ENCODE results near the gene RASGRF2. TPM values are rescaled to one million over a fixed set of nuclear protein-coding genes. Genes with fewer than 3 reads are reported as not detected.

The RASGRF2 gene
- total RNA-seq, 2 donors from 2014 or later: 6.9 to 13.9 TPM

DNA sequence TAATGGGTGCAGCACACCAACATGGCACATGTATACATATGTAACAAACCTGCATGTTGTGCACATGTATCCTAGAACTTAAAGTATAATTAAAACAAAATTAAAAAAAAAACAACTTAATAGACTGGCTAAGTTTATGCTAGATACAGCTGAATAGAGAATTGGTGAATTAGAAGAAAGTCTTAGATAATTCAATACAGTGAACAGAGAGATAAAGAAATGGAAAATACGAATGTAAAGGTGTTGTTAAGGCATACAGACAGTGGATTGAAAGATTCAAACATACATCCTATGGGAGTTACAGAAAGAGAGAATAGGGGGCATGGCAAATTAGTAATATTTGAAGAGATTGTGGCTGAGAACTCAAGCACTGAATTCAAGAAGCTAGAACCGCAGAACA, 75.4 kb downstream of the RASGRF2 start:
- Histone ChIP-seq H3K9me3 (no peaks in the 10 kb centered on the region), H3K27ac (no peak overlapping the region), H3K27me3 (replicated peaks; ENCODE audit: insufficient read depth) (no peaks in the 10 kb centered on the region), H3K4me1 (ENCODE audit: control insufficient read depth in 1 of 2, low read depth in 2 of 2) (no peaks in the 10 kb centered on the region), H3K4me3 (no peak overlapping the region), H3K36me3 (no peaks in the 10 kb centered on the region)
- DNase-seq (ENCODE audit: low spot score) (no peak), ATAC-seq (ENCODE audit: insufficient number of reproducible peaks, low FRiP score, low read depth) (no peak)
- TF ChIP-seq, protein P1, sequence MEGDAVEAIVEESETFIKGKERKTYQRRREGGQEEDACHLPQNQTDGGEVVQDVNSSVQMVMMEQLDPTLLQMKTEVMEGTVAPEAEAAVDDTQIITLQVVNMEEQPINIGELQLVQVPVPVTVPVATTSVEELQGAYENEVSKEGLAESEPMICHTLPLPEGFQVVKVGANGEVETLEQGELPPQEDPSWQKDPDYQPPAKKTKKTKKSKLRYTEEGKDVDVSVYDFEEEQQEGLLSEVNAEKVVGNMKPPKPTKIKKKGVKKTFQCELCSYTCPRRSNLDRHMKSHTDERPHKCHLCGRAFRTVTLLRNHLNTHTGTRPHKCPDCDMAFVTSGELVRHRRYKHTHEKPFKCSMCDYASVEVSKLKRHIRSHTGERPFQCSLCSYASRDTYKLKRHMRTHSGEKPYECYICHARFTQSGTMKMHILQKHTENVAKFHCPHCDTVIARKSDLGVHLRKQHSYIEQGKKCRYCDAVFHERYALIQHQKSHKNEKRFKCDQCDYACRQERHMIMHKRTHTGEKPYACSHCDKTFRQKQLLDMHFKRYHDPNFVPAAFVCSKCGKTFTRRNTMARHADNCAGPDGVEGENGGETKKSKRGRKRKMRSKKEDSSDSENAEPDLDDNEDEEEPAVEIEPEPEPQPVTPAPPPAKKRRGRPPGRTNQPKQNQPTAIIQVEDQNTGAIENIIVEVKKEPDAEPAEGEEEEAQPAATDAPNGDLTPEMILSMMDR (IDR thresholded peaks at IDR 0.05): no peak

- no peak for DNase-seq (ENCODE audit: low spot score)
- Histone ChIP-seq H3K9me3 (no peaks in the 10 kb centered on the region), H3K4me1 (ENCODE audit: control insufficient read depth in 1 of 2, low read depth in 2 of 2) (no peaks in the 10 kb centered on the region), H3K36me3 (no peaks in the 10 kb centered on the region), H3K27me3 (replicated peaks; ENCODE audit: insufficient read depth) (no peaks in the 10 kb centered on the region), H3K4me3 (no peak overlapping the region), H3K27ac (no peak overlapping the region)
- ATAC-seq (ENCODE audit: insufficient number of reproducible peaks, low FRiP score, low read depth): no peak
- TF ChIP-seq, protein P1 (IDR thresholded peaks at IDR 0.05): no peak
Observed at GRCh38 chr5:81038495-81038894, 78.3 kb downstream of the RASGRF2 start.

- Histone ChIP-seq H3K9me3 (no peaks in the 10 kb centered on the region), H3K36me3 (no peaks in the 10 kb centered on the region), H3K4me3 (no peak overlapping the region), H3K27me3 (replicated peaks; ENCODE audit: insufficient read depth) (no peaks in the 10 kb centered on the region), H3K27ac (no peak overlapping the region), H3K4me1 (ENCODE audit: control insufficient read depth in 1 of 2, low read depth in 2 of 2) (no peaks in the 10 kb centered on the region)
- ATAC-seq (ENCODE audit: insufficient number of reproducible peaks, low FRiP score, low read depth) (no peak), DNase-seq (ENCODE audit: low spot score) (no peak)
- TF ChIP-seq, protein P1 (IDR thresholded peaks at IDR 0.05): no peak
Observed at GRCh38 chr5:81044868-81045267, 84.7 kb downstream of the RASGRF2 start.

- DNase-seq (ENCODE audit: low spot score): no peak
Observed at GRCh38 chr5:81045389-81045807, 85.2 kb downstream of the RASGRF2 start.

DNA sequence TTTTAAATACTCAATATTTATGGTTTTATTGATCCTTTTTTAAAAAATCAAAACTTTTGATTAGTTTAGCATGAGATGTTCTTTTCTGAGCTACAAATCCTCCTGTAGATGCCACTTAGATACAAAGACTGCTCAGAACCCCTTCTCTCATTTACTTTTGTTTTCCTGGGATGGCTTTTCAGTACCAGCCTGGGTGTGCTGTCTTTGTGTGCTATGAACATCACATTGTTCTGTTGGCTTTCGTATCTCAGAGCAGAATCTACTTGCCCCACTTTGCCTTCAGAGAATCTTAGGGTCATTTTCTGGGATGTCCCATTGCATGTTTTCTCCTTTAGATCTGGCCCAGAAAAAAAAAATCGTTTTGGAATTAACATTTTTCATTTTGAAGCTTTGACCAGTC, 85.9 kb downstream of the RASGRF2 start:
- Histone ChIP-seq H3K4me3 (no peak overlapping the region), H3K27me3 (replicated peaks; ENCODE audit: insufficient read depth) (no peaks in the 10 kb centered on the region), H3K27ac (no peak overlapping the region), H3K36me3 (no peaks in the 10 kb centered on the region), H3K9me3 (no peaks in the 10 kb centered on the region), H3K4me1 (ENCODE audit: control insufficient read depth in 1 of 2, low read depth in 2 of 2) (no peaks in the 10 kb centered on the region)
- DNase-seq (ENCODE audit: low spot score): no peak
- ATAC-seq (ENCODE audit: insufficient number of reproducible peaks, low FRiP score, low read depth): no peak
- TF ChIP-seq, protein P1 (IDR thresholded peaks at IDR 0.05): no peak

More at GRCh38 chr5:81045389-81045807, 85.2 kb downstream of the RASGRF2 start:
- Histone ChIP-seq H3K4me1 (ENCODE audit: control insufficient read depth in 1 of 2, low read depth in 2 of 2) (no peaks in the 10 kb centered on the region), H3K4me3 (no peak overlapping the region), H3K36me3 (no peaks in the 10 kb centered on the region), H3K27ac (no peak overlapping the region), H3K27me3 (replicated peaks; ENCODE audit: insufficient read depth) (no peaks in the 10 kb centered on the region), H3K9me3 (no peaks in the 10 kb centered on the region)
- no peak for ATAC-seq (ENCODE audit: insufficient number of reproducible peaks, low FRiP score, low read depth)
- TF ChIP-seq, protein P1 (IDR thresholded peaks at IDR 0.05): no peak
